DOHH2 (cell line): Measurements from ENCODE around the gene SLC5A6.

Source experiments
- EZH2phosphoT487 ChIP-seq: fragments of 200-600 bp; sonication (generic); IDR thresholded peaks from 2 replicates; pipeline ENCODE4 v1.6.1; 2017; ENCODE audit warnings: borderline replicate concordance, mild to moderate bottlenecking, antibody characterized with exemption, low read length, moderate library complexity, mixed read lengths
- TF ChIP-seq, protein P1 (sequence below): fragments of 200-600 bp; sonication (generic); IDR thresholded peaks from one replicate; pipeline ENCODE4 v1.5.1; 2014; ENCODE audit warnings: antibody characterized with exemption, mild to moderate bottlenecking, low read depth, low read length; ENCODE audit not compliant: poor library complexity, severe bottlenecking

DNA sequence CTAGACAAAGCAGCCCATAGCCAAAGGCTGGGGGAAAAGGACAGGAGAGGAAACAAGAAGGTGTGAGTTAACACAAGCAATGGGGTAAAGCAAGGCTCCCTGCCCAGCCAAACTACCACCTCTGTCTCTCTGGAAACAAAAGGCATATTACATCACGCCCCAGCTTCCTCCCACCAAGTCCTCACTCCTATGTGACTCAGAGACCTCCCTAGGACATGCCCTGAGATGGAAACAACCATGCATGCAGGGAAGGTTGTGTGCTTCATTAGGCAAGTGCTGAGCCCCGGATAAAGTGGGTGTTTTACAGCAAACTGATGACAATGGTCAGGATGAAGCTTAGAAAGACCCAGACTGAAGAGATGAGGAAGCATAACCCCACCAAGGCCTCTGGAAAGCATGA, 9.2 kb downstream of the SLC5A6 start:
- TF ChIP-seq, protein P1, sequence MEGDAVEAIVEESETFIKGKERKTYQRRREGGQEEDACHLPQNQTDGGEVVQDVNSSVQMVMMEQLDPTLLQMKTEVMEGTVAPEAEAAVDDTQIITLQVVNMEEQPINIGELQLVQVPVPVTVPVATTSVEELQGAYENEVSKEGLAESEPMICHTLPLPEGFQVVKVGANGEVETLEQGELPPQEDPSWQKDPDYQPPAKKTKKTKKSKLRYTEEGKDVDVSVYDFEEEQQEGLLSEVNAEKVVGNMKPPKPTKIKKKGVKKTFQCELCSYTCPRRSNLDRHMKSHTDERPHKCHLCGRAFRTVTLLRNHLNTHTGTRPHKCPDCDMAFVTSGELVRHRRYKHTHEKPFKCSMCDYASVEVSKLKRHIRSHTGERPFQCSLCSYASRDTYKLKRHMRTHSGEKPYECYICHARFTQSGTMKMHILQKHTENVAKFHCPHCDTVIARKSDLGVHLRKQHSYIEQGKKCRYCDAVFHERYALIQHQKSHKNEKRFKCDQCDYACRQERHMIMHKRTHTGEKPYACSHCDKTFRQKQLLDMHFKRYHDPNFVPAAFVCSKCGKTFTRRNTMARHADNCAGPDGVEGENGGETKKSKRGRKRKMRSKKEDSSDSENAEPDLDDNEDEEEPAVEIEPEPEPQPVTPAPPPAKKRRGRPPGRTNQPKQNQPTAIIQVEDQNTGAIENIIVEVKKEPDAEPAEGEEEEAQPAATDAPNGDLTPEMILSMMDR: no peak
- no peak for TF ChIP-seq EZH2phosphoT487
